GM18870 (cell line): Measurements from ENCODE around the gene OLFM4.

Experiments used
- ATAC-seq: cut with Tn5 transposase; IDR thresholded peaks from one replicate; pipeline ENCODE4 v1.9.1; 2021; ENCODE audit warnings: moderate library complexity; ENCODE audit not compliant: unreplicated experiment

OLFM4 gene, protein sequence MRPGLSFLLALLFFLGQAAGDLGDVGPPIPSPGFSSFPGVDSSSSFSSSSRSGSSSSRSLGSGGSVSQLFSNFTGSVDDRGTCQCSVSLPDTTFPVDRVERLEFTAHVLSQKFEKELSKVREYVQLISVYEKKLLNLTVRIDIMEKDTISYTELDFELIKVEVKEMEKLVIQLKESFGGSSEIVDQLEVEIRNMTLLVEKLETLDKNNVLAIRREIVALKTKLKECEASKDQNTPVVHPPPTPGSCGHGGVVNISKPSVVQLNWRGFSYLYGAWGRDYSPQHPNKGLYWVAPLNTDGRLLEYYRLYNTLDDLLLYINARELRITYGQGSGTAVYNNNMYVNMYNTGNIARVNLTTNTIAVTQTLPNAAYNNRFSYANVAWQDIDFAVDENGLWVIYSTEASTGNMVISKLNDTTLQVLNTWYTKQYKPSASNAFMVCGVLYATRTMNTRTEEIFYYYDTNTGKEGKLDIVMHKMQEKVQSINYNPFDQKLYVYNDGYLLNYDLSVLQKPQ

DNA sequence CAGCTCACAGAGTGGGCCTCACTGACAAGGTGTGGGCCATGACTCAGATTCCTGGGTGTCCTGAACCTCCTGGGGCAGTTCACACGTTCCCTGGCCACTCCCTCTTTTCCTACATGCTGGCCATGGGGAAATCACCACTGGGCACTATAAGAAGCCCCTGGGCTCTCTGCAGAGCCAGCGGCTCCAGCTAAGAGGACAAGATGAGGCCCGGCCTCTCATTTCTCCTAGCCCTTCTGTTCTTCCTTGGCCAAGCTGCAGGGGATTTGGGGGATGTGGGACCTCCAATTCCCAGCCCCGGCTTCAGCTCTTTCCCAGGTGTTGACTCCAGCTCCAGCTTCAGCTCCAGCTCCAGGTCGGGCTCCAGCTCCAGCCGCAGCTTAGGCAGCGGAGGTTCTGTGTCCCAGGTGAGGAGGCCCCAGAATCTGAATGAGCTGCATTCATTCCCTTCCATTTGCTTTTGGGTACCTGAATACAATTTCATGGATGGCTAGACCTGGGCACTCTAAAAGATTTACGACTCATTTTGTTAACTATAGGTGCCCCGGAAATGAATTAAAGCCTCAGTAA is at the start of gene OLFM4:
OLFM4 (plus strand) TSS at position 177 of the 567 bp plus-strand sequence; CDS start at position 201, 24 bp downstream.
- ATAC-seq, result no peak

DNA sequence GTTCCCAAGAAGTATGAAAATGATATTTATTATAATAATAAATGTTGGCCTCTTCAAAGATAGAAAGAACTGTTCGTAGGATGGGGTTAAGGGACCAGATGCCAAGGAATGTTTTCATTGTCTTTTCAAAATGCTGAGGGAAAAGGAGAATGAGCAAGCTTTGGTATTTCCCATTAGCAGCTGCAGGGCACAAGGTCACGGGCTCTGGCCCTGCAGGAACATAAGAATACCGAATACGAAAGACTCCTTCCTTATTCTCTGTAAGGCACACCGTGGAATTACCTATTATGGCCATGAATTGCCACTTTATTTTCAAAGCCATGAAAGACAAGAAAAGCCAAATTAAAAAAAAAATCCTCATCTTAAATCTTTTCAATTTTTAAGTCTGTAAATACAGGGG is 49.6 kb upstream of the OLFM4 start:
- ATAC-seq, result no peak

DNA sequence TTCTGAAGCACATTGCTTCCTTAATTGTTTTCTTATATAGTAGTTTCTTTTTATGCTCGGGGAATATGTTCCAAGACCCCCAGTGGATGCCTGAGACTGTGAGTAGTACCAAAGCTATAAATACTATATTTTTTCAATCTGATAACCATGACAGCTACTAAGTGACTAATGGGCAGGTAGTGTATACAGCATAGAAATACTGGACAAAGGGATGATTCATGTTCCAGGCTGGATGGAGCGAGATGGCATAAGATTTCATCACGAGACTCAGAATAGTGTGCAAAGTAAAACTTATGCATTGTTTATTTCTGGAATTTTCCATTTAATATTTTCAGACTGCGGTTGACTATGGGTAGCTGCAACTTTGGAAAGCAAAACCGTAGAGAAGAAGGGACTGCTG is 47.9 kb upstream of the OLFM4 start:
- ATAC-seq, result no peak

DNA sequence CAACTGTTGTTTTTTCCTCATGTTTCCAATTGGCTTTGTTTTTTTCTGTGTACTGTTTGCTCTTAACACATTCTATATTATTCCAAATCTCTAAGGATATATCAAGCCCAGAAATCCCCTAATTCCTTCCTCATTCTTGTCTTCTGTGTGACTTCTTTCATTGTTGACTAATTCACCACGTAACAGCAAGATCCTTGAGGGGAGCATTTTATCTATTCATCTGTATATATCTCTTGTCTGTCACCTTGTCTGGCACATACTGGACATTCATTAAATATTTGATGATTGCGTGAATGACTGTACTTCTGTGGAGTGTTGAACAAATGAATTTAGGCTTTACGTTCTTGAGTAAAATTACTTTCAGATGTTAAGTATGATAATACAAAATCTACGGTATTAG is 44.8 kb upstream of the OLFM4 start:
- no peak for ATAC-seq

DNA sequence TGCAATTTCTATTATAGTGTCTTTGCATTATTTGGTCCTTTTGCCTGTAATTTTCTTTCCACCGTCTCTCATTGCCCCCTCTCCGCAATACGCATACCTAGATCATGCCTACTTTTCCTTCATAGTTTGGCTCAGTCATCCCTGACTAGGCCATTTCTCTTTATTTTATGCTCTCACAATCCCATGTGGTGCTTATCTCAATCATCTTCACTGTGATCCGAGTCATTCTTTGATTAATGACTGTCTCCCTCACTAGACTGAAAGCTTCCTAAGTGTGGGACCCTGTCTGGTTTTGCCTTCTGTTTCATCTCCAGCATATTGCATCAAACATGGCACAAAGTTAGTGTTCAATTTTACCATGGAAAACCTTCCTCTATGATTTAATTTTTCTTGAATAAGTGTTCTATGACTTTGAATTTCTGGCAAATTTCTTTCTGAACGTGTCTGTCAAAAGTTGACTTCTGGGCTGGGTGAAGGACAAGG is 43.7 kb upstream of the OLFM4 start:
- ATAC-seq, result no peak

DNA sequence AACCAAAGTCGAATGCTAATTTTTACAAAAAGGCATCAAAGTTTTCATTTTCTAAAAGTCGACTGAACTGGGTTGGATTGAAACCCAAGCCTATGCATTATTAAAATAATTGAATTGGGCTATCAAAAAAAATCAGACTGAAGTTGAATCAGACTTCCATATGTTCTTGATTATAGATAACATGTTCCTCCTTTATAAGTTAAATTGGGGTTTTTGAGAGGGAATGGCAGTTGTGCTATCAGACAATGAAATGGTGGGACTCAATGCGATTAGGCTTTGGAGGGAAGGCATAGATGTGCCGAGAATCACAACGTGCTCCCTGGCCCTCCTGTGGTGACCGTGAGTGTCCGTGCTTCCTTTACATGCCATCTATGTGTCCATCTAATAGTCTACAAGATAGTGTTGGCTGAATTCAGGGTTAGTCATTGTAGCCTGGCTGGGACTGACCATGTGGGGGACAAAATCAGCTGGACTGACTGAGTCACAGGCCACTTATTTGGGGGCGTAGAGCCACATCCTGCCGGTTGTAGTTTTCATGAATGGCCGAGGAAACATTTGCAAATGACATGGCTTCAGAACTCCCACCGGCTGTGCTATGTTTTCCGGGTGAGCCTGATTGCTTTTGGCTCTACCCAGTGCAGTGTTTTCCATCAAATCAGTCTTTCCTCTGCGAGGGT is 37.1 kb upstream of the OLFM4 start:
- ATAC-seq, result no peak

DNA sequence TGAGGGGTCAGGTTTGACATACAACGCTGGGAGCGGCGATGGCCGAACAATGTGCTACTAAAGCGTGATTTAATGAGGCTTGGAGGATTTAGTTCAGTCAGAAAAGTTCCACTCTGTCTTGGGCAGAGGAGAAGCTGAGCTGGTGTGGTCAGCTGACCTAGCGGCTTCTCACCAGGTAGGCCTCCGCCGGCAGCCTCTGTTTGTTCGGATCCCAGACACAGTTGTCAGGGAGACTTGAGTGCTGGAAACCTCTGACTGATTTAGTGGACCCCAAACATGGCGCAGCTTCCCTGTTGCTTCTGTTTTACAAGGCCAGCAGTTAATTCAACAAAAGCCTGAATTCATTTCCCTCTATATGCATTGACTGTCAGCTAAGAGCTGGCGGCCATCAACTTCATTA is 36.5 kb upstream of the OLFM4 start:
- no peak for ATAC-seq

DNA sequence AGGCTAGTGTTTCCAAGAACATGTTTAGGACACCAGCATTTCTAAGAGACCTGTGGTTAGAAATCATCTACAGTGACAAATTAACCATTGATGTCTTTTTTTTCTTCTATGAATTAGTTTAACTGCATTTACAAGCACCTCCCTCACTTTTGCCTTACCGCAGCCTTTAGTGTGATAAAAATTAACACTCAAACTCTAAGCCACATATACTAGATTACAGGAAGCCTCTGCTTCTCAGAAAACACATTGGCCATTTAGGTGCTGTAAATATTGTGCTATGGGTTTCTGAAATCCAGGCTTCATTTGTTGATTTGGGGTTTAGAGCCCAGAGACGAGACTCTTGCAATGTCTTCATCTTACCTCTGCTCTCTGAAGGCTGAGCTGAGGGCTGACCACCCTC is 34.6 kb upstream of the OLFM4 start:
- no peak for ATAC-seq

DNA sequence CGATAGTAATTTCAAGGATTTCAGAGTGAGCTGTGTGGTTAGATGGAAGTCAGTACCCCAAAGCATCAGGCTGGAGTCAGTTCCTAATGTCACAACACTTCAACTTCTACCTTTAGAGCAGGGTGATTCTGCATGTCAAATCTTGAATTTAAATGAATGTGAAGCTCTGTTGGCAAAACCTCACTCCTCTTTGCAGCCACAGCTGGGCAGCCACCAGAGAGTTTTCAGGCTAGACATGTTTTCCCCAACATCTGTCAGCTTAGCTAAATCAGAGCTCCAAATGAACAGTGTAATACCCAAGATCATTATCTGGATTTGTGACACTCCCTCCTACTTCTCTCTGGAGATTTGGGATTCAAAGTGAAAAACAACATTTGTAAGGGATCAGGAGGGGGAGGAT is 33.7 kb upstream of the OLFM4 start:
- no peak for ATAC-seq

DNA sequence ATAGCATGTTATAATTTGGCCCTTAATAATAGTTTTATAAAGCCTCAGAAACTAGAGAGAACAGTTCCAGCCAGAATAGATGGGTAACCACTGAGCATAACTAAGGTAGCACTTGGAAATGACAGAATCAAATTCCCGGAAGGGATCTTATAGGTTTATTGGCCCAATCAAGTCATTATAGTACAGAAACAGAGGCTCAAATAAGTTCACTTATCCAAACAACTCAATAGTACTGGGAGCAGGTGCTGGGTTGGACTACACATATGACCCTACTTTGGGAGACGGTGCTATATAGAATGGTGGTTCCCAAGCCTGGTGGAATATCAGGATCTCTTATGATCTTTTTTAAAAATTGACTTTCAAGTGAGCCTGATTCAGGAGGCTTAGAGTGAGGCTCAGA is 32.7 kb upstream of the OLFM4 start:
- no peak for ATAC-seq

DNA sequence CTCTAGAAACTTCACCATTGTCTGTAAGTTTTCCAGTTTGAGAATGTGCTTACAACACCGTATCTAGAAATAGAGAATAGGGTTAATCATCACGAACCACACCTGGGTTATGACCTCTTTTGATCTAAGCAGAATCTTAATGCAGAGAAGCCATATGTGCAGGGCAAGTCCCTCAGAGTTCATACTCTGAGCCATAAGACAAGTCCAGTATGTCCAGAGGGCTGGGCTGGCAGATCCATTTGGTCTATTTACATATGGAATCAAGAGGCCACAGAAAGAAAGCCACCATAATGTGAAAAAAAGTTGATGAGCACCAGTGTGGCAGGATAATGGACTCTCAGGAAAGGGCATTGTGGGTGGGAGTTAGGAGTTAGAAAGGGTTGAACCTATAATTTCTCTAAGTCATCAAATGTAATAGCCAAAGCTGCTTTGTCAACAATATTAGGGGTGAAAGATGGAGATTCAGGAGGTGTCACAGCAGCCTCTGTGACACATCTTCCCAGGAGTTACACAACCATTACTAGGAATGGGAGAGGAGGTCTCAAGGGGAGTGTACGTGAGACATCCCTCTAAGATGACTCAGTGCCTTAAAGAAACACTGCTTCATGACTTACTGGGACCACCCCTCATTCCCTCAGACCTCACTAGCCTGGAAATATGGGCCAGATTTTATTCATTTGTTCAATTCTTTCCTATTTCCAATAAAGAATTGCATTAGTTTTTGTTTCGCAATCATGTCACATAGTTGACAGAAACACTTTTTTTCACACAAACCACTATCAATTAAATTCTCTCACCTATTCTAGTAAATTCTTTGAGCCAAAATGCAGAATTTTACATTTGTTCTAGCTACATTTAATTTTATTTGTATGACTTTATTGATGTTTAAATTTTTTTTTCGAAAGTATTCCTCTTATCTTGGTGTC is 30.4 kb upstream of the OLFM4 start:
- no peak for ATAC-seq

DNA sequence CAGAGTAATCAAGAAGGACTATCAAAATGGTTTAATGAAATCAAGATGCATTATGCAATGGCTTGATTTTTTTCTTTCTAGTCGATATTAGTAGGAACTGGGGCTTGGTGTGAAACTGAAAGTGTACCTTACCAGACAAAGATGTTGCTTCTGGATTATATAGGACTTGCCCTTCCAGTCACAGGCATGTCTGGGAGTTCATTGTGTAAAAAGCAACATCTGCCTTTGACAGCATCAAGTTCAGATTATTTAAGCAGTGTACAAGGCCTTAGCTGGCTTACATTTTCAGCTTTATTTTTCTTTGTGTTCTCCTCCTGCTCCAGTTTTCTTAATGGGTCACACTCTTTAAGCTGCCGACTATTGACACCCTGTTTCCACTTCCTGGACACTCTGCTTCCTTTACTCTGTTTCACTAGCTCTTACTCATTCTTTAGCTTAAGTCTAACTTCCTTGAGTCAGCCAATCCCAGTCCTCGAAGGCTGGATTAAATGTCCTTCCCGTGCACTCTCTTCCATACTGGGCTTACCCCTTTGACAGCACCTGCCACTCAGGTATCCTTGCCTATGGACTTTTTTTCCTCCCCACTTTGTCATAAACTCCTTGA is 29.4 kb upstream of the OLFM4 start:
- ATAC-seq, result no peak

DNA sequence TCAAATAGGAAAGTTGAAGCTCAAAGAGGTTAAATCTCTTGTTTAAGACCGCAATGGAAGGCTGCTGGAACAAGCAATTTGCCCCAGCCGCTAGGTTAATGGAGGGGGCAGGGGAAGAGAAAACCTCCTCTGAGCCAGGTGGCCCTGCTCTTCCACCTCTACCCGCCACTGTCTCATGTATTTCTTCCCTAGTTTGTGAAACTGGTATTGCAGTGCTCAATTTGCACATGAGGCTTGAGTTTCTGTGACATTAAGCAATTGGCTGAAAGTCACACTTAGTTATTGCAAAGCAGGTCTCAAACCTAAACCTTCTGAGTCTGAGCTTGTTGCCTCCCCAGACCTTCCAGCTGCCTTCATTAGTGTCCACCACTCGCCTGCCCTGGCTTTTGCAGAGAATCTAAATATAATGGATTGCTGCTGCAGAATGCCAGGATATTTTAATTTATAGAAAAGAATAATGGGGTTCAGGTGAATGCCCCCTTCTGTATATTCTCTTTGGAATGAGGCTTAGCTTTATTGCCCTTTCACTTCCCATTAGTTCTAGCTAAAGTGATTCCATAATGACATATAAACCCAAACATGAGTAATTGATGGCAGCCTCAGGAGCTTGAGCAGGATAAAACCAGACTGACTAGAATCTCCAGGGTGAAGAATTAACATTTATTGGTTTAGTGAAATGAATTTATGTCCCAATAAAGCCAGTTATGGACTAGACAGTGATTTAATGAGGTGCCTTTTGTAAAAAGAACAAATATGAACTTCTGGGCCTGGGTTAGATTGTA is 27.0 kb upstream of the OLFM4 start:
- no peak for ATAC-seq

DNA sequence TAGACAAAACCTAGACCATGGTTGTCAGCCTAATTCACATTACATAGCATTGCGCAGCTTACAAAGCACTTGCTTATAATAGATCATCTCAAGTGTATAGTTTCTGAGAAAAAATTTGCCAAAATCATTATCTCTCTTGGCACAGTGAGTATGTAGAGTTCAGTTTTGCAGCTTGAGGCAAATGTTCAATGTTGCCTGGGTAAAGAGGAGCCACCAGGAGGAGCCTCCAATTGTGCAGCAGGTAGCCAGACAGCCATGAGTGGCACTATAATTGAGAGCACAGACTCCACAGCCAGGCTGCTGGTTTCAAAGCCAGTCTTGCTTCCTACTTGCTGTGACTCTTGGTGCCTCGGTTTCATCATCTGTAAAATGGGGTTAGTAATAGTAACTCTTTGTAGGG is 24.0 kb upstream of the OLFM4 start:
- ATAC-seq, result no peak

DNA sequence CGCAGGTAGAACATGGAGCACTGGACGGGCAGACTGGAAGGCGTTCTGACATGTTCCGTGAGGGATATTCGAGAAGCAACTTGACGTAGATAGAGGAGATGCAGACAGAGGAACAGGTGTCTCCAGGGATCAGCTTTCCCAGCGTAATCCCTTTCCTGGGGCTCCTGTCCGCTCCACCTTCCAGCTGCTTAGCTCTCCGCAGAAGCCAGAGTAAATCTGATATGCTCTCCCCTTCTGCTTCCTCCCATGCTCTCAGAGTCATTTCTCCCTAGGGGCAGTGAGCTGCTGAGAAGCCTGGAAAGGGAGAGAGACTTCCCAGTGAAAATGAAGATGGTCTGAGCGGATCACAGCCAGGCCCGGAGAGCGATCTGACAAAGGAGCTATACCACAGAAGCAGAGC is 23.0 kb upstream of the OLFM4 start:
- no peak for ATAC-seq

DNA sequence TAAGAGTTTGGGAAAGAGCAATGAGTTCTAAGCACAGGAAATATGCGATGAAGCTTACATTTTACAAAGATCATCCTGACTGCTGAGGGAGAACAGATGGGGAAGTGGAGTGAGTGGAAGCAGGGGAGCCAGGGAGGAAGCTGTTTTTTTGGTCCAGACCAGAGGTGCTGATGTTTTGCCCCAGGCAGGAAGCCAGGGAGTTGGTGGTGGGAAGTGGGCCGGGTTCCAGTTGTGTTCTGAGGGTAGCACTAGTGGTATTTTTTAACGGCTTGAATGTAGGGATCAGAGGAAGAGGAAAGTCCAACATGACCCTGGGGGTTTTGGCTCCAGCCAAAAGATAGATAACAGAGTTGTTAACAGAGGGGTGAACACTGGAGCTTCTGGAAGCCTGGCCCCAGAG is 20.7 kb upstream of the OLFM4 start:
- no peak for ATAC-seq

DNA sequence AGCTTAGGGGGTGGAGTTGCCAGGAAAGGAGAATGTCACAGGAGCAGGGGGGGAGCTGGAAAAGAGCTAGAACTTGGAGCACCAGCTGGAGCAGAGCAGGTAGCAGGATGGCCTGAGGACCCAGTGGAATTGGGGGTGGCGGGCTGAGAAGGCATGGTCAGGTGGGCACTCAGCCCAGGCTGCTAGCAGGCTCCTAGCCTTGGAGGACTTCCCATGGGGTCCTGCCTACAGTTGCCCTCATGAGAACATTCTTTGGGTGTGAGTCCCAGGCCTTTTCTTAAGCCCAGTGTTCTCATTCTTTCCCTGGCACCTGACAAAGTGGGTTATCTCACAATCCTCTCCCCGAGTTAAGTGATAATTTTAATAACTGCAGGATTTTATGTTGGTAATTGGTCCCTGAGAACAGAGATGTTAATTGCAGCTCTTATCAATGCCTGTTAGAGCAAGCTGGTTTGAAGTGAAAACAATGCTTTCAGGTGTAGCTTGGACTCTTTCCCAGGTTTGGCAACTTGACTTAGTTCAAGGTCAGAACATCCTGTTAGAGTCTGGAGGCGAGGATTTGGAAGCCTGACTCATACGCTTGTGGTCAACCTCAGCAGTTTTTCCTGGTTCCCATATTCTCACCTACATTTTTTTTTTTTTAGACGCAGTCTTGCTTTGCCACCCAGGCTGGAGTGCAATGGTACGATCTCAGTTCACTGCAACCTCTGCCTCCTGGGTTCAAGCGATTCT is 18.1 kb upstream of the OLFM4 start:
- no peak for ATAC-seq

DNA sequence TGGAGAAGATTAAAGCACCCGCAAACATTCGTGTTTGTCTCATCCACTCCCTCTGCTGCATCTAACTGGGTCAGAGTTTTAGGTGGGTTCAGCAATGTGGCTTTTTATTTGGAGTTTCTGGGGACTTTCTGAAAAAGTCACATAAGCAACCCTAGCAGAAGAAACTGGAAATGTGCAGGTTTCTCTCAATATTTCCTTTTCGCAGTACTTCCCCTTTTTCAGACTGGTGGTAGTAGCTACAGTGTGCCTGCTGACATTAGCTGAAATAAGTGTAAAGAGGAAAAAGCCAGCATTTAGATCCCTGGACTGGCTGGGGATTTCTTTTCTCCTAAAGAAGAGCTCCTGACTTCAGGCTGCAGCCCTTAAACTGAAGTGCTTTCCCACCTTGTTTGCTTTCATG is 15.9 kb upstream of the OLFM4 start:
- ATAC-seq, result peak; percentile 53

DNA sequence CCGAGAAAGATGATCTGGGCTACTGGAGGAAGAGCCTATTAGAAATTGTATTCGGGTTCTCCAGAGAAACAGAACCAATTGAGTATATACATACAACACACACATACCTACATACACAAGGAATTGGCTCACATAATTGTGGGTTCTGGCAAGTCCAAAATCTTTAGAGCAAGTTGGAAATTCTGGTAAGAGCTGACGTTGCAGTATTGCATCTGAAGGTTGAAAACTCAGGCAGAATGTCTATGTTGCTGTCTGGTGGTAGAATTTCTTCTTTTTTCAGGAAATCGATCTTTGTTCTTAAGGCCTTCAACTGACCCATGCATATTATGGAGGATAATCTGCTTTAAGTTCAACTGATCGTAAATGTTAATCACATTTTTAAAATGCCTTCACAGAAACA is 15.5 kb upstream of the OLFM4 start:
- peak; percentile 15 for ATAC-seq
